AG04449 (cell line): Measurements from ENCODE around the gene AEBP1.

ENCODE experiments used
- CTCF ChIA-PET: fragments of 350-600 bp; formaldehyde crosslinking; extraction: SDS; loops from one replicate; lab custom pipeline; 2021; ENCODE audit warnings: antibody characterized with exemption; lab: Yijun Ruan, JAX
- POLR2A ChIA-PET: fragments of 400-600, 350-600 bp; formaldehyde crosslinking; extraction: SDS; loops from one replicate; lab custom pipeline; 2020; ENCODE audit warnings: antibody characterized with exemption, inconsistent platforms; lab: Yijun Ruan, JAX
- DNase-seq: peaks from one replicate; pipeline ENCODE4 v3.0.0-alpha.2; 2010; ENCODE audit warnings: low read depth, low spot score
- H3K4me3 ChIP-seq: 2 replicates; pipeline ENCODE4 v1.5.1; 2011; ENCODE audit warnings: low read depth, mild to moderate bottlenecking, control low read depth, low read length
- CTCF ChIP-seq: IDR thresholded peaks from one replicate; pipeline ENCODE4 v1.5.1; 2011; ENCODE audit warnings: mild to moderate bottlenecking, moderate library complexity, low read length, control low read depth, inconsistent platforms; ENCODE audit not compliant: insufficient read depth; ENCODE audit errors: missing control alignments

Gene AEBP1

DNA sequence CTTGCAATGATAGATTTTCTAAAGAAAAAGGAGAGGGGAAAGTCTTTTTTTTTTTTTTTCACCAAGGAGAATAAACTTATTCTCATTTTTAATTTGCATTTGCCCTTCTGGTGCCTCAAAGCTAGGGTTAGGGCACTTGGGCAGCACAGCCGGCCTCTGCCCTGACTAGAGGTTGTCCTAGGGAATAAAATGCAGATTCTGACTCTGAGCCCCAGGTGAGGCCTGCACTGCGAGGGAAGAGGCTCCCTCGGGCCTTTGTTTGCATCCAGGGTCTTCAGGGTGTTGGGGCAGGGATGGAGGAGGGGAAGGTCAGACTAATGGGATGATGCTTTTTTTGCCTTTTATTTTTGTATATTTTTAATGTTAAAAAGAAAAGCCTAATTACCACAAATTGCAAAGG is 29.1 kb downstream of the AEBP1 start:
- TF ChIP-seq CTCF = no peak
- no peak for DNase-seq
- POLR2A ChIA-PET = interaction anchor here (1.8 kb wide), 1 partner anchor 10 kb away, joined by 5 read pairs; the partner anchor contains the start of gene POLD2
- H3K4me3 ChIP-seq = no peak overlapping the region
- CTCF ChIA-PET = no interaction called here

- TF ChIP-seq CTCF = no peak
- ChIA-PET CTCF (interaction anchor here (1.2 kb wide), 1 partner anchor 10 kb away, joined by 4 read pairs; no protein-coding TSS in a partner anchor), POLR2A (no interaction called here)
- no peak for DNase-seq
- no peak overlapping the region for H3K4me3 ChIP-seq
Measured at GRCh38 chr7:44134943-44135628, 30.9 kb downstream of the AEBP1 start.

DNA sequence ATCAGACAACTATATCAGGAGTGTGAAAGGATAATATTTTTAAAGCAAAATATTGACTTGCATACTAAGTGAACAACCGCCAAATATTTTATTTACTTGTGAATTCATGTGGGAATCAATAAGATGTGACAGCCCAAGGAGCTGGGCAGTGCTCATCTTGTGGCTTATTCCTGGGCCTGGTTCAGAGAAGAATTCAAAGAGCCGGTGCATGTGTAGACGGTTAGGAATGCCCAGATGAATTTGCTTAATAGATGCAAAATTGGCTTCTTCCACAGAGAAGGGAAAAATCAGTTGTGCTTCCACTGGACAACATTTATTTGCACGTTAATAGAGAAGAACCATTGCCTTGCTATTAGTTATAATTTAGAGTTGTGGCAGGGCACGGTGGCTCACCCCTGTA is 32.6 kb downstream of the AEBP1 start:
- H3K4me3 ChIP-seq = no peak overlapping the region
- ChIA-PET CTCF (interaction anchor here (1.1 kb wide), 1 partner anchor 8 kb away, joined by 3 read pairs; no protein-coding TSS in a partner anchor), POLR2A (no interaction called here)
- TF ChIP-seq CTCF = no peak
- DNase-seq = no peak

DNA sequence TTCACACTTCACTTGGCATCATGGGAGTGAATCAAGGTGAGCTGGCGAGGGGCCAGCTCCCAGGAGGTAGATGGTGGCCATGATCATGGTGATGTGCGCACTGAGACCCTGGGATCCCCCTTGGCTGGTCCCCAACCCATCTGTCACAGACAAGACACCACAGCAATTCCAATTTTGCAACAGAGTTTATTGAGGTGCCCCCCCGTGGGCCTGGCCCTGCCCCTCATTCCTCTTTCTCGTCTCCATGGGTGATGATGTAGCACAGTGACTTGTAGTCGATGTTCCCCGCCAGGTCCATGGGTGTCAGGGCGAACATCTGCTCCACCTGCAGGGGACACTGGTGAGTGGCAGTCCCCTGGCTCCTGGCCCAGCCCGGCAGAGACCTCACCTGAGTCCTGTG is 34.6 kb downstream of the AEBP1 start:
- POLR2A ChIA-PET = no interaction called here
- CTCF ChIA-PET = interaction anchor here (1.3 to 1.5 kb wide), 2 partner anchors 9 to 16 kb away, joined by 3 to 4 read pairs; no protein-coding TSS in a partner anchor
- TF ChIP-seq CTCF = no peak
- H3K4me3 ChIP-seq = no peak overlapping the region
- DNase-seq = no peak

DNA sequence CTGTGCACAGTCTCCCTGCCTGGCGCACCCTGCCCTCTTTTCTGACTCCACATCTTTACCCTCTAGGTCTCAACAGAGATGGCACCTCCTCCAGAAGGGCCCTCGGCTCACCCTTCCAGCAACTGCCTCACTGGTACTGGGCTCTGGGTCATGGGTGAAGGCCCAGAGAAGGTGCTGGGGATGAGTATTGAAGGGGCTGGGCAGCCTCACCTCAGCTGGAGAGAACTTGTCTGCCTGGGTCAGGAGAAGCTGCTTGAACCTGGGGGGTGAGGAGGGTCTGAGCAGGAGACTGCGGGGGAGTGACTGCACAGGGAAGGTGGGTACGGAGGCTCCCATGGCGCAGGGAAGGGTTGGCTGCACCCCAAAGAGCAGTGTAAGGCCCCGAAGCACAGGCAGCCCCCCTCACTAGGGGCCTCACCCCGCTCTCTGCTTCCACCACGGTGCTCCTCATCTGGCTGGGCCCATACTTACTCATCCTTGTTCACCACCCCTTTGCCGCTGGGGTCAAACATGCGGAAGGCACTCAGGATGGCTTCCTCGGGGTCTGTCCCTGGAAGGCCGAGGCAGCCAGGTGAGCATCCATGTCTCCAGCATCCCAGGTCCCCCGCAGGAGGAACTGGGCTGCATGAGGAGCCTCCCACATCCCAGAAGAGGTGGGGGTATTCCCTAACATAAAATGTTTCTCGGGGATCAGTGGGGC is 35.3 kb downstream of the AEBP1 start:
- ChIA-PET CTCF (no interaction called here), POLR2A (no interaction called here)
- TF ChIP-seq CTCF = no peak
- no peak overlapping the region for H3K4me3 ChIP-seq
- DNase-seq = no peak

- TF ChIP-seq CTCF = no peak
- no peak for DNase-seq
- ChIA-PET CTCF (no interaction called here), POLR2A (no interaction called here)
- H3K4me3 ChIP-seq = no peak overlapping the region
Measured at GRCh38 chr7:44140341-44140740, 36.2 kb downstream of the AEBP1 start.
